IPS DF 19.7 (cell line): Measurements from ENCODE around the gene SLC25A51.

Source experiments
- DNase-seq: peaks from one replicate; pipeline ENCODE4 v3.0.0-alpha.2; 2013; ENCODE audit warnings: low read depth, low spot score

Gene SLC25A51

GRCh38 chr9:37936965-37937364, 33.0 kb upstream of the SLC25A51 start:
- DNase-seq: no peak

DNA sequence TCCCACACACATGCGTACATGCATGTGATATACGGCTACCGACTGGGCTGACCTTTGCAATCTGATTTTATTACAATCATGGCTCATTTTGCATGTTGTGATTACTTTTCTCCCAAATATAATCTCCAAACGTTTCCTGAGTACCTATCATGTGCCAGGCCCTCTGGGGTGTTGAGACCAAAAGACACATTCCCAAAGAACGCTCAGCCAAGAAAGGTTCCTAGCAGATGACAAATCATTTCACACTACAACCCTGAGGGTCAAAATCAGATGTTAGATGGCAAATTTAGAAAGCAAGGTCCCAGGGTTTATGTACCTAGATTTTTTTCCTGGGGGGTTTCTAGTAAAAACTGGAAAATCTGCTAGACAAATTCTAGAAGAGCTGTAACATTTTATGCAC, 32.4 kb upstream of the SLC25A51 start:
- no peak for DNase-seq

- no peak for DNase-seq
Measured at GRCh38 chr9:37935096-37935495, 31.2 kb upstream of the SLC25A51 start.

DNA sequence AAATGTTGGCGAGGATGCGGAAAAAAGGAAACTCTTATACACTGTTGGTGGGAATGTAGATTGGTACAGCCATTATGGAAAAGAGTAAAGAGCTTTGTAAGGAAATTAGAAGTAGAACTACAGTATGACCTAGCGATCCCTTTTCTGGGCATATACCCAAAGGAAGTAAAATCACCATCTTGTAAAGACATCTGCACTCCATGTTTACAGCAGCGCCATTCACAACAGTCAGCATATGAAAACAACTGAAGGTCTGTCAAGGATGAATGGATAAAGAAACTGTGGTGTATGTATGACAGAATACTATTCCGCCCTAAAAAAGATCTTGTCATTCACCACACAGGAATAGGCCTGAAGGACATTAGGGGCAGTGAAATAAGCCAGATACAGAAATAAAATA, 27.7 kb upstream of the SLC25A51 start:
- no peak for DNase-seq

DNA sequence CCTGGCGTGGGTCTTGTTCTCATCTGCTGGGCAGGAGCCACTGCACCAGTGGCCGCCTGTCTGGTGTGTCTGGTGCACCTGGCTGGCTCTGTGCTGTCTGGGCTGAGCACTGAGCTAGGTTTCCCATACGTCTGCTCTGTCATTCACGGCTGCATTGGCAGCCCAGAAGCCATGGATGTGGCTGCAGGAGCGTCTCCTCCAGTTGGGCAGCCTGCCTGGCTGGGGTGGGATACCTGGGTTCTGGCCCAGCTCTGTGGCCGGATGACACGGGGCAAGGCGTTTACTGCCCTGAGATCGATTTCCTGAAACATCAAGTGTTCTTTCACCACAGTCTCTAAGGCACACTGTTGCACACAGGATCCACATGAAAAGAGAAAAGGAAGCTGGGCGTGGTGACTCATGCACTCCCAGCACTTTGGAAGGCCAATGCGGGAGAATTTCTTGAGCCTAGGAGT, 25.5 kb upstream of the SLC25A51 start:
- no peak for DNase-seq

DNA sequence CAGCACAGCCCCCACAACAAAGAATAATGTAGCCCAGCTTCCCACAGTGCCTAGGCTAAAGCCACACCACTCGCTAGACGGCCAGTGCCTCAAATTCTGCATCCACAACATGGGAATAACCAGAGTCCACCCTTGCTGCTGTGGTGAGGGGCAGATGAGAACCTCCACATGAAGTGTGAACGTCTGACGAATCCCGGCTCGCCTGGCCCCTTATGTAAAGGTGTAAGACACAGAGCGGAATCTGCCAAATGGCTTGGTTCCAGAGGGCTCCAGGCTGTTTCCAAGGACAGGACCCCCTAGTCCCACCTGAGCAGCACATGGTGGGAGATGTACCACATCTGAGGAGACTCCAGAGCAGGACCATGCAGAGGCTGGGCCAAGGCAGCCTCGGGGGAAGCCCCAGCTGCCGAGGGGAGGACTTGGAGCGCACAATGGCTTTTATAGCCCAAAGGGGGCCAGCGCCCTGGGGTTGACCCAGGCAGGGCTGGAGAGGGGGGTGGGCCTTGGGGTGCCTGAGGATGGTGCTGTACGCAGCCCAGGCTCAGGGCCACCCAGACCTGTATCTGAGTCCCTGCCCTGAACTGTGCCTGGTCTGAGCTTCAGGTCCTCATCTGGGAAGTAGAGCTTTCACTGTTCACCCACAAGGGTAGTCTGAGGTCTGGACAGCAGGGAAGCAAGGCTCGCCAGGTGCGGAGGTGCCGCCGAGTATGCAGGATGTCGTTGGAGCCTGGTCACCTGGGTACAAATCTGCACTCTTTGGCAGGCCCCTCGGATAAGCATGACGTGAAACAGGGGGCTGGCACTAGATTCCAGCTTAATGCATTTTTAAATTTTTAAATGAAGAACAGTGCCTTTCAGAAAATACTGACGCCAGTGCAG, 24.9 kb upstream of the SLC25A51 start:
- no peak for DNase-seq

DNA sequence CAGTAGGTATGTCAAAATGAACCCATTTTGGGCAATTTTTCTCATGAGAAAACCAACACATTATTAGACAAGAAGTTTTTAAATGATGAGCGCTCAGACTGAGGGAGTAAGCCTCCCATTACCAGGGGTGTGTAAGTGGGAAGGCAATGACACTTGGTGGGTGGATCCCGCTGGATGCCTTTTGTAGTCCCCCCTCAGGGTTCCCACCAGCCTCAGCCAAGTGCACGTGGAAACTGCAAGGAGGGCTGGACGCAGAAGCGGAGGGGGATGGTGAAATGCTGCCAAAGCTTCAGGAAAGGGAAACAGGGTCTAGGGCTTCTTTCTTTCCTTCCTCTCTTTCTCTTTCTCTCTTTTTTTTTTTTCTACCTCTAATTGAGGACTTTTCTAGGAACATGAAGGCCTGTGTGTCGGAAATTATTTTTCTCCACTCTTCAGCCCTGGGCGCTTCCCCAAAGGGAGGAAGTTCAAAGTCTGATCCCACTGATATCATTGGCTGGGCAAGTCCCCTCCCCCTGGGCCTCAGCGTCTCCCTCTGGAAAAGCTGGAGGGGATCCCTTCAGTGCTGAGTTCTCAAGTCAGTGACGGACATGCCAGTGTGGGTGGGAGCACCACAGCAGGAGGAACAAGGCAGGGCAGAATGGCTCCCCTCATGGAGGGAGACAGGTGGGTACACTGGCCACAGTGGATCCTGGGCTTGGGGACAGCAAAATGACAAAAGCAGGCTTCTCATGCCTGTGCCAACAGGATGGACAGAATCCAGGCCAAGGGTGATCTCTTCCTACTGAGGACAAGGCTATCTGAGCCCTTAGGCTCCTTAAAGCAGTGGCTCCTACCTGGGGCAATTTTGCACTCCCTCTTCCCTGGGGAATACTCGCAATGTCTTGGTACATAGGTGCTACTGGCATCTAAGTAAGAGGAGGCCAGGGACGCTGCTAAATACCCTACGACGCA, 23.9 kb upstream of the SLC25A51 start:
- no peak for DNase-seq

DNA sequence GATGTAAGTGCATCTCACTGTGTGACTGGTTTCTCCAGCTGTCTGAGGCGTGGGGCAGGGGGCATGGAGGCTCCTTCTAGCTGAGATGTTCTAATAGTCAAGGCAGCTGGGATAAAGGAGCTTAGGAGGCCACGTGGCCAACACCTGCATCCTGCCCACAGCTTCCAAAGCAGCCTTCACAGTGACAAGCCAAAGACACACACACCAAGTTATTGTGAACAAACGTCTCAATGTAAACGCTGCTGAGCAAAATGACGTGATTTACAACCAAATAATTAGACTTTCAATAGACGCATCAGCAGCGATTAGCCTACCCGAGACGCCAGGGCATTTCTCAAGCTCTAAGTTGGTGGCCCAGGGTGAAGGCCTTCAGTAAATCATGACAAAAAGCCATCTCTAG, 23.2 kb upstream of the SLC25A51 start:
- no peak for DNase-seq

DNA sequence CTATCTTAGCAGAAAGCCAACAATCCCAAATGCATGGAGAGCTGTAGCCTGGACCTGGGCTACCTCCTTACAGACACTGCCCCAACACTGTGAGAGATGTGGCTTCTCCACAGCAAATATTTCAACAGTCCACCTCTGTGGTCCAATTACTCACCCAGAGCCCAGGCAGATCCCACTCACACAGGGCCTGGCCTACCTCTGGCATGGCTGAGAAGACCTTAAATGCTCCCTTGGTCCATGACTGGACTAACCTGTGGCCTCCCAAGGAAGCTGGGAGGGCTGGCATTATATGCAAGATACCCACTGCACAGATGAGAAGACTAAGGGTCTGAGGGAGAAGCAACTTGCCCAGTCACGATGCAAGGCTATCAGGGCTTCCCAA, 22.8 kb upstream of the SLC25A51 start:
- DNase-seq: no peak

- no peak for DNase-seq
Measured at GRCh38 chr9:37925786-37926736, 22.1 kb upstream of the SLC25A51 start.

DNA sequence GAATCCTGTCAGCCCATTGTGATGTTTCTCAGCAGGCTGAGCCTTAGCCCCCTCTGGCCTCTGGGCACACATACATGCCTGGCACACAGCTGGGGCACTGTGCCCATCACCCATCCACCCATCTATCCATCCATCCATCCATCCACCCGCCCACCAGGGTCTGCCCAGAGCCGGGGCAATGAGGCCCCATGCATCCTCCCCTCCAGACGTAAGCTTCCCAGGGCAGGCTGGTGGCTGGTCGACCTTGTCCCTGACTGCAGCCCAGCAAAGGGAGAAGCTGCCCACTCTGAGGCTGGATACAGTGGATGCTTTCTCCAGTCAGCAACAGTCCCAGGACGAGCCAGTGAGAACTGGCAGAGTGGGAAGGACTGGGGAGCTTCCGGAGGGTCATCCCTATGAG, 21.1 kb upstream of the SLC25A51 start:
- no peak for DNase-seq

GRCh38 chr9:37924538-37924937, 20.6 kb upstream of the SLC25A51 start:
- no peak for DNase-seq

- no peak for DNase-seq
Measured at GRCh38 chr9:37923796-37924427, 20.0 kb upstream of the SLC25A51 start.

GRCh38 chr9:37923118-37923795, 19.3 kb upstream of the SLC25A51 start:
- no peak for DNase-seq

- DNase-seq: no peak
Measured at GRCh38 chr9:37922363-37923117, 18.6 kb upstream of the SLC25A51 start.

- DNase-seq: no peak
Measured at GRCh38 chr9:37921546-37922300, 17.8 kb upstream of the SLC25A51 start.

GRCh38 chr9:37921168-37921510, 17.2 kb upstream of the SLC25A51 start:
- DNase-seq: no peak

- DNase-seq: no peak
Measured at GRCh38 chr9:37920471-37921167, 16.7 kb upstream of the SLC25A51 start.
